ENCODE data around the gene AGTPBP1.

The AGTPBP1 gene

GRCh38 chr9:85569988-85570387 lies 171.8 kb downstream of the AGTPBP1 start:
- H3K4me3 ChIP-seq (ENCODE audit: low read depth, low read length): no peak overlapping the region
- TF ChIP-seq, protein P1, sequence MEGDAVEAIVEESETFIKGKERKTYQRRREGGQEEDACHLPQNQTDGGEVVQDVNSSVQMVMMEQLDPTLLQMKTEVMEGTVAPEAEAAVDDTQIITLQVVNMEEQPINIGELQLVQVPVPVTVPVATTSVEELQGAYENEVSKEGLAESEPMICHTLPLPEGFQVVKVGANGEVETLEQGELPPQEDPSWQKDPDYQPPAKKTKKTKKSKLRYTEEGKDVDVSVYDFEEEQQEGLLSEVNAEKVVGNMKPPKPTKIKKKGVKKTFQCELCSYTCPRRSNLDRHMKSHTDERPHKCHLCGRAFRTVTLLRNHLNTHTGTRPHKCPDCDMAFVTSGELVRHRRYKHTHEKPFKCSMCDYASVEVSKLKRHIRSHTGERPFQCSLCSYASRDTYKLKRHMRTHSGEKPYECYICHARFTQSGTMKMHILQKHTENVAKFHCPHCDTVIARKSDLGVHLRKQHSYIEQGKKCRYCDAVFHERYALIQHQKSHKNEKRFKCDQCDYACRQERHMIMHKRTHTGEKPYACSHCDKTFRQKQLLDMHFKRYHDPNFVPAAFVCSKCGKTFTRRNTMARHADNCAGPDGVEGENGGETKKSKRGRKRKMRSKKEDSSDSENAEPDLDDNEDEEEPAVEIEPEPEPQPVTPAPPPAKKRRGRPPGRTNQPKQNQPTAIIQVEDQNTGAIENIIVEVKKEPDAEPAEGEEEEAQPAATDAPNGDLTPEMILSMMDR (IDR thresholded peaks at IDR 0.05; ENCODE audit: borderline replicate concordance, insufficient read depth, low read depth, low read length): no peak

- H3K4me3 ChIP-seq (ENCODE audit: low read depth, low read length): no peak overlapping the region
- TF ChIP-seq, protein P1 (IDR thresholded peaks at IDR 0.05; ENCODE audit: borderline replicate concordance, insufficient read depth, low read depth, low read length): no peak
Measured at GRCh38 chr9:85559526-85559925, 182.2 kb downstream of the AGTPBP1 start.

GRCh38 chr9:85554349-85554748 lies 187.4 kb downstream of the AGTPBP1 start:
- H3K4me3 ChIP-seq (ENCODE audit: low read depth, low read length): no peak overlapping the region
- TF ChIP-seq, protein P1 (IDR thresholded peaks at IDR 0.05; ENCODE audit: borderline replicate concordance, insufficient read depth, low read depth, low read length): no peak

DNA sequence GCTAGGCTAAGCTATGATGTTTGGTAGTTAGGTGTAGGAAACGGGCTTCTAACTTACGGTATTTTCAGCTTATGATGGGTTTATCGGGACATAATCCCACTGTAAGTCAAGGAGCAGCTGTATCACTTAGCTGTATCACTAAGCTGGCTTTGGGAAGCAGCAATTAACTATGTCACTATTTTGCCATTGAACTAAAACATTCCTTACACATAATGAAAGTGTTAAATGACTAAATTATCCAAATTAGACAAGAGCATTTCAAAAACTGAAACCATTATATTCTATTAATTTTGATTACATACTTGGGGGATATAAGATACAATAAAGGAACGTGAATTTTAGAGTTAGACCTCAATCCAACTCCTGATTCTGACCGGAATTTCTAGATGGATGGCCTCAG lies 188.3 kb downstream of the AGTPBP1 start:
- TF ChIP-seq, protein P1 (IDR thresholded peaks at IDR 0.05; ENCODE audit: borderline replicate concordance, insufficient read depth, low read depth, low read length): no peak
- no peak overlapping the region for H3K4me3 ChIP-seq (ENCODE audit: low read depth, low read length)

- H3K4me3 ChIP-seq (ENCODE audit: low read depth, low read length): no peak overlapping the region
- TF ChIP-seq, protein P1 (IDR thresholded peaks at IDR 0.05; ENCODE audit: borderline replicate concordance, insufficient read depth, low read depth, low read length): no peak
Measured at GRCh38 chr9:85547599-85547998, 194.2 kb downstream of the AGTPBP1 start.

GRCh38 chr9:85543196-85543595 lies 198.6 kb downstream of the AGTPBP1 start:
- no peak overlapping the region for H3K4me3 ChIP-seq (ENCODE audit: low read depth, low read length)
- TF ChIP-seq, protein P1 (IDR thresholded peaks at IDR 0.05; ENCODE audit: borderline replicate concordance, insufficient read depth, low read depth, low read length): no peak

DNA sequence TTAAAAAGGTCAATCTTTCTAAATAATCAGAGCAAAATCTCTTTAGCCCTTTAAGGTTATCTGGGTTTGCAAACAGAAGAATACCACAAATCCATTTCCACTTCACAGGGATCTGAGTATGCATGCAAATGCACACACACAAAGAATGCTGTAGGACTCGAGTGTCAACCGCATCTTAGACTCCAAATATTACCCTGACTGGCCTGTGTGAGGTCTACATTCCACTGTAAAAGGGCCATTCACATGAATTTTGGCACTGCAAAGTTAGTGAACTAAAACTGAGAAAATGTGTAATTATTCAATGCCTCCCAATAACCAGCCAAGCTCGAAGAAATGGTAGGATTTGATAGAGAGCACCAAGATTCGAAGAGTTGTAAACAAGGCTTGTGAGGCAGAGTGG lies 199.9 kb downstream of the AGTPBP1 start:
- TF ChIP-seq, protein P1 (IDR thresholded peaks at IDR 0.05; ENCODE audit: borderline replicate concordance, insufficient read depth, low read depth, low read length): no peak
- no peak overlapping the region for H3K4me3 ChIP-seq (ENCODE audit: low read depth, low read length)
